H9 (cell line): ENCODE measurements around the gene DOCK2. TPM values are rescaled to one million over a fixed set of nuclear protein-coding genes. Genes with fewer than 3 reads are reported as not detected.

ENCODE experiments used
- DNase-seq: peaks from one replicate; pipeline ENCODE4 v3.0.0-alpha.2; 2017
- H2AFZ ChIP-seq: one replicate; pipeline ENCODE4 v1.6.1; 2013; ENCODE audit warnings: mild to moderate bottlenecking, low read length, control low read depth, moderate library complexity
- H2AK5ac ChIP-seq: 2 replicates; pipeline ENCODE4 v1.6.1; 2013; ENCODE audit warnings: low read length, control low read depth, mixed read lengths; ENCODE audit not compliant: insufficient read length
- H2BK120ac ChIP-seq: one replicate; pipeline ENCODE4 v1.6.1; 2013; ENCODE audit warnings: low read depth, mild to moderate bottlenecking, low read length, control low read depth, inconsistent platforms; ENCODE audit not compliant: poor library complexity, severe bottlenecking
- H2BK12ac ChIP-seq: 2 replicates; pipeline ENCODE4 v1.6.1; 2013; ENCODE audit warnings: low read length, control low read depth, mixed read lengths, low read depth; ENCODE audit not compliant: insufficient read length
- H2BK15ac ChIP-seq: 2 replicates; pipeline ENCODE4 v1.6.1; 2013; ENCODE audit warnings: low read depth, low read length, control low read depth
- H2BK20ac ChIP-seq: one replicate; pipeline ENCODE4 v1.6.1; 2013; ENCODE audit warnings: low read depth, mild to moderate bottlenecking, low read length, control low read depth, inconsistent platforms; ENCODE audit not compliant: poor library complexity, severe bottlenecking
- H2BK5ac ChIP-seq: 2 replicates; pipeline ENCODE4 v1.6.1; 2013; ENCODE audit warnings: low read length, control low read depth, mixed read lengths; ENCODE audit not compliant: insufficient read length
- H3K14ac ChIP-seq: 2 replicates; pipeline ENCODE4 v1.6.1; 2013; ENCODE audit warnings: low read length, control low read depth; ENCODE audit not compliant: insufficient read depth
- H3K18ac ChIP-seq: 2 replicates; pipeline ENCODE4 v1.6.1; 2013; ENCODE audit warnings: low read depth, mild to moderate bottlenecking, mixed read lengths, low read length, control low read depth; ENCODE audit not compliant: insufficient read length
- H3K23ac ChIP-seq: 2 replicates; pipeline ENCODE4 v1.6.1; 2013; ENCODE audit warnings: low read length, control low read depth, mixed read lengths, low read depth; ENCODE audit not compliant: insufficient read length
- H3K23me2 ChIP-seq: 2 replicates; pipeline ENCODE4 v1.6.1; 2013; ENCODE audit warnings: low read depth, mild to moderate bottlenecking, mixed read lengths, low read length, control low read depth; ENCODE audit not compliant: insufficient read length, poor library complexity, severe bottlenecking
- H3K27ac ChIP-seq: 2 replicates; pipeline ENCODE4 v1.5.1; 2013; ENCODE audit warnings: low read length, control low read depth, mixed read lengths, low read depth; ENCODE audit not compliant: insufficient read length
- H3K27me3 ChIP-seq: 2 replicates; pipeline ENCODE4 v1.6.1; 2013; ENCODE audit warnings: low read length, control low read depth, inconsistent platforms; ENCODE audit not compliant: insufficient read depth
- H3K4ac ChIP-seq: 2 replicates; pipeline ENCODE4 v1.6.1; 2013; ENCODE audit warnings: low read depth, mild to moderate bottlenecking, control low read depth, inconsistent platforms, low read length, moderate library complexity
- H3K4me1 ChIP-seq: 2 replicates; pipeline ENCODE4 v1.6.1; 2013; ENCODE audit warnings: low read length, control low read depth, inconsistent platforms; ENCODE audit not compliant: insufficient read depth
- H3K4me2 ChIP-seq: 2 replicates; pipeline ENCODE4 v1.6.1; 2013; ENCODE audit warnings: low read length, control low read depth, mixed read lengths; ENCODE audit not compliant: insufficient read length, insufficient read depth
- H3K56ac ChIP-seq: 2 replicates; pipeline ENCODE4 v1.6.1; 2013; ENCODE audit warnings: low read depth, mild to moderate bottlenecking, mixed read lengths, low read length, control low read depth; ENCODE audit not compliant: insufficient read length
- H3K79me1 ChIP-seq: 2 replicates; pipeline ENCODE4 v1.6.1; 2013; ENCODE audit warnings: low read depth, mild to moderate bottlenecking, moderate library complexity, low read length, control low read depth, inconsistent platforms; ENCODE audit not compliant: insufficient read depth, poor library complexity, severe bottlenecking
- H3K79me2 ChIP-seq: 2 replicates; pipeline ENCODE4 v1.6.1; 2013; ENCODE audit warnings: low read length, control low read depth, inconsistent platforms; ENCODE audit not compliant: insufficient read depth
- H3K9ac ChIP-seq: 2 replicates; pipeline ENCODE4 v1.6.1; 2013; ENCODE audit warnings: low read length, control low read depth, mixed read lengths; ENCODE audit not compliant: insufficient read length; ENCODE audit errors: extremely low read depth
- H3K9me3 ChIP-seq: one replicate; pipeline ENCODE4 v1.6.1; 2013; ENCODE audit warnings: low read depth, low read length, inconsistent platforms; ENCODE audit not compliant: control insufficient read depth
- H3T11ph ChIP-seq: one replicate; pipeline ENCODE4 v1.6.1; 2013; ENCODE audit warnings: mild to moderate bottlenecking, low read length, control low read depth, inconsistent platforms
- H4K20me1 ChIP-seq: one replicate; pipeline ENCODE4 v1.6.1; 2013; ENCODE audit not compliant: control insufficient read depth, insufficient read length, insufficient read depth
- H4K5ac ChIP-seq: 2 replicates; pipeline ENCODE4 v1.6.1; 2013; ENCODE audit warnings: low read depth, mild to moderate bottlenecking, mixed read lengths, low read length, control low read depth; ENCODE audit not compliant: insufficient read length
- H4K8ac ChIP-seq: replicated peaks from 2 replicates; pipeline ENCODE4 v1.6.1; 2013; ENCODE audit warnings: low read length, control low read depth, mixed read lengths, low read depth; ENCODE audit not compliant: insufficient read length
- H4K91ac ChIP-seq: 2 replicates; pipeline ENCODE4 v1.6.1; 2013; ENCODE audit warnings: low read depth, mild to moderate bottlenecking, moderate library complexity, mixed read lengths, low read length, control low read depth; ENCODE audit not compliant: insufficient read length
- H3K27ac Mint-ChIP-seq, 3 experiments: 2 replicates in 2 of 3; 3 replicates in 1 of 3; pipeline ENCODE4 v1.8.0; 2020 to 2021; ENCODE audit warnings: mixed read lengths in 3 of 3, mild to moderate bottlenecking in 1 of 3, moderate library complexity in 1 of 3
- H3K27me3 Mint-ChIP-seq: 2 replicates; pipeline ENCODE4 v1.8.0; 2021; ENCODE audit warnings: low read depth, mild to moderate bottlenecking, moderate library complexity, mixed read lengths
- H3K36me3 Mint-ChIP-seq, 3 experiments: 2 replicates in 2 of 3; 3 replicates in 1 of 3; pipeline ENCODE4 v1.8.0; 2020 to 2021; ENCODE audit warnings: low read depth in 3 of 3, mixed read lengths in 3 of 3; ENCODE audit not compliant: insufficient read depth in 1 of 3
- H3K4me1 Mint-ChIP-seq, 2 experiments: 2 replicates each; pipeline ENCODE4 v1.8.0; 2020; ENCODE audit warnings: mixed read lengths in 2 of 2
- H3K4me3 Mint-ChIP-seq, 2 experiments: 2 replicates in 1 of 2; 3 replicates in 1 of 2; pipeline ENCODE4 v1.8.0; 2020 to 2021; ENCODE audit warnings: mild to moderate bottlenecking in 2 of 2, mixed read lengths in 2 of 2, moderate library complexity in 1 of 2
- H3K9me3 Mint-ChIP-seq, 2 experiments: 2 replicates in 1 of 2; 3 replicates in 1 of 2; pipeline ENCODE4 v1.8.0; 2020; ENCODE audit warnings: mild to moderate bottlenecking in 2 of 2, mixed read lengths in 2 of 2, moderate library complexity in 1 of 2
- WGBS: extraction: QIAGEN DNeasy Blood & Tissue Kit; methylation state at CpG from one replicate; pipeline ENCODE4 v1.1.7; 2013; ENCODE audit warnings: missing lambda C conversion rate, low lambda C conversion rate, mixed read lengths; ENCODE audit not compliant: insufficient read length; ENCODE audit errors: extremely low coverage; 5-methylcytosine and 5-hydroxymethylcytosine counted together
- total RNA-seq: library from RNA; stranded (reverse); gene quantifications from 2 replicates; pipeline ENCODE4 v1.2.1, GENCODE V29; 2021
- TF ChIP-seq, protein P1 (sequence below): fragments of 200-600 bp; sonication (generic); conservative IDR thresholded peaks from 3 replicates; pipeline ENCODE4 v1.8.0; 2021; ENCODE audit warnings: antibody characterized with exemption, mild to moderate bottlenecking

The DOCK2 gene
- total RNA-seq, 1 experiment from 2014 or later = 7.8 TPM

DNA sequence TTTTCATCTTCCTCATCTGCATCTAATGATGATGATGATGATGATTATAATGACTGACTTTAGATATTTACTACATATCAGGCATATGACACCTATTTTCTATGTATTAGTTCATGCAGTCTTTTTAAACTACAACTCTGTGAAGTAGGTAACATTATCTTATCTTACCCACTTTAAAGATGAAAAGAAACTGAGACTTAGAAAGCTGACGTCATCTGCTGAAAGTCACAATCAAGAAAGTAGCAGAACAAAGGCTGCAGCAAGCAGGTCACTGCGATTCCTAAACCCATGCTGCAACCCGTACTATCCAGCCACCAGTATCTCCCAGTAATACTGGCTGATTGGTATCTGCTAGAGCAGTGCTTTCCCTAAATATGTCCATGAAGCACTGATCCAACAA is 383.3 kb downstream of the DOCK2 start:
- Histone ChIP-seq H3K79me2 (no peaks in the 10 kb centered on the region), H4K20me1 (no peaks in the 10 kb centered on the region), H3K23ac (no peak overlapping the region), H3K27me3 (no peaks in the 10 kb centered on the region), H3K4me2 (no peak overlapping the region), H2BK5ac (no peak overlapping the region), H2AK5ac (no peak overlapping the region), H2AFZ (no peak overlapping the region), H3K9ac (no peak overlapping the region), H3K9me3 (no peaks in the 10 kb centered on the region), H3K14ac (no peak overlapping the region), H3K27ac (no peak overlapping the region), H4K5ac (no peak overlapping the region), H2BK120ac (no peak overlapping the region), H3K4me1 (no peaks in the 10 kb centered on the region), H3K18ac (no peak overlapping the region), H3K4ac (no peak overlapping the region), H3K79me1 (no peaks in the 10 kb centered on the region), H2BK12ac (no peak overlapping the region), H3T11ph (no peak overlapping the region), H4K91ac (no peak overlapping the region), H2BK15ac (no peak overlapping the region), H2BK20ac (no peak overlapping the region), H4K8ac (no peak overlapping the region), H3K23me2 (no peaks in the 10 kb centered on the region), H3K56ac (no peak overlapping the region)
- Mint-ChIP-seq H3K4me3 (no peak overlapping the region), H3K36me3 (no peaks in the 10 kb centered on the region), H3K27ac (no peak overlapping the region), H3K4me1 (no peaks in the 10 kb centered on the region), H3K9me3 (no peaks in the 10 kb centered on the region), H3K27me3 (peaks cover 10% of the 10 kb centered on the region)
- no peak for DNase-seq
- TF ChIP-seq, protein P1, sequence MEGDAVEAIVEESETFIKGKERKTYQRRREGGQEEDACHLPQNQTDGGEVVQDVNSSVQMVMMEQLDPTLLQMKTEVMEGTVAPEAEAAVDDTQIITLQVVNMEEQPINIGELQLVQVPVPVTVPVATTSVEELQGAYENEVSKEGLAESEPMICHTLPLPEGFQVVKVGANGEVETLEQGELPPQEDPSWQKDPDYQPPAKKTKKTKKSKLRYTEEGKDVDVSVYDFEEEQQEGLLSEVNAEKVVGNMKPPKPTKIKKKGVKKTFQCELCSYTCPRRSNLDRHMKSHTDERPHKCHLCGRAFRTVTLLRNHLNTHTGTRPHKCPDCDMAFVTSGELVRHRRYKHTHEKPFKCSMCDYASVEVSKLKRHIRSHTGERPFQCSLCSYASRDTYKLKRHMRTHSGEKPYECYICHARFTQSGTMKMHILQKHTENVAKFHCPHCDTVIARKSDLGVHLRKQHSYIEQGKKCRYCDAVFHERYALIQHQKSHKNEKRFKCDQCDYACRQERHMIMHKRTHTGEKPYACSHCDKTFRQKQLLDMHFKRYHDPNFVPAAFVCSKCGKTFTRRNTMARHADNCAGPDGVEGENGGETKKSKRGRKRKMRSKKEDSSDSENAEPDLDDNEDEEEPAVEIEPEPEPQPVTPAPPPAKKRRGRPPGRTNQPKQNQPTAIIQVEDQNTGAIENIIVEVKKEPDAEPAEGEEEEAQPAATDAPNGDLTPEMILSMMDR = no peak
- WGBS = no CpG with 5 or more reads among the region's 3 CpGs
